CD4-positive, alpha-beta T cell treated with Interleukin-6 at 100 ng/mL for 8 hours (primary cell): Measurements from ENCODE around the gene CACNA1C.
"Not testable (repeated sequence)": the region's sequence is repeated elsewhere in the genome, so short reads cannot be mapped to it uniquely, and the experiment has no call there.

Experiments
- DNase-seq: peaks from one replicate; pipeline ENCODE4 v3.0.0-alpha.2; 2020; ENCODE audit warnings: mixed read lengths, low spot score

Gene CACNA1C

GRCh38 chr12:2234646-2235350, 182.0 kb downstream of the CACNA1C start:
- DNase-seq: no peak

GRCh38 chr12:2236506-2237294, 183.9 kb downstream of the CACNA1C start:
- DNase-seq: no peak

DNA sequence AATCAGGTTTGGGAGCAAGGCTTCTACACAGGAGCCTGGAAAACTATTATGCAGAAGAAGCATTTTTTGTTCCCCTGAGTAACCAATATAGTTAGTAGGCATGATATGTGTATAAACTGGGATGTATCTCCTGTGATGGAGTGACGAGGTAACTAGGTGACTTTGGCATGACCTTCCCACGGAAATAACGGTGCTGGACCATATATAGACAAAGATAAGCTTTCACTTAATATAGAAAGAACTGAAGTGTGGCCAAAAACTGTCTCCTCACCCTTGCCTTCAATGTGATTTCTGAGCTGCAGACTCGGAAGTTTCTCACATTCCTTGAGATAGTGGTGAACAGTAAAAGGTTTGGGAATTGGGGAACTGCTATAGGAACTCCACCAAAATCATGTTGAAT, 185.3 kb downstream of the CACNA1C start:
- DNase-seq: no peak

- DNase-seq: no peak
Measured at GRCh38 chr12:2239381-2239871, 186.6 kb downstream of the CACNA1C start.

DNA sequence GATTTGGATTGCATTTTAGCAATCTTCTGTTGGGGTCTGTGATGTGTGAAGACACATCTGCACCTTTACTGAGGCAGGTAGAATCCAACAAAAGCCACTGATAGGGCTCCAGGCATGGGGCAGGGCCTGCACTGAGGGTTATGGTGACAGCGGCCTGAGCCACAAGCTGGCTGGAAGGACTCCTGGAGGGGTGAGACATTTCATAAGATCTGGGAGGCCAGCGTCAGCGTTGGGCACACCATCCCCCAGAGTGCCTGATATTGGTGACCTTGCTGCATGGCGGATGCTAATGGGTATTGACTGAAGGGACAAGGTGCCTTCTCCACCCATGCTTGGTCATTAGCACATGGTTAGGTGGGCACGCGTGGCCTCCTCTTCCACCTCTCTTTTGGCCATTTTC, 187.6 kb downstream of the CACNA1C start:
- DNase-seq: no peak

- no peak for DNase-seq
Measured at GRCh38 chr12:2240984-2241383, 188.2 kb downstream of the CACNA1C start.

DNA sequence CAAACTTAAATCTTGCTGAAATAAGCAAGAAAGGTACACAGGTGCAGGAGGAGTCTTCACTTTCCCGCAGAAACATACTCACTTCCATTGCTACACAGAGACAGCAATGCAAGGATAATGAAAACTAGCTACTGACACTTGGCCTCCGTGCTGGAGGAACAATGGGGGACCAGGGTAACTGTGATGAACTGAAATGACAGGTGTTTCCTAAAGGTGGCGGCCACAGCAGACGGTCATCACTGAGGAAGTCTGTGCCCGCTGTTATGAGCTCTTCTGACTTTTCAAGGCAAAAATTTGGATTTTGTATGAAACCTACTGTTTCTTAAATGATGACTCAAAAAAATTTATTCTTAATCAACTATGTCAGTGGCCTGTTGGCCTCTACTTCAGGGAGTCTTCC, 189.4 kb downstream of the CACNA1C start:
- no peak for DNase-seq

- no peak for DNase-seq
Measured at GRCh38 chr12:2242816-2243215, 190.0 kb downstream of the CACNA1C start.

DNA sequence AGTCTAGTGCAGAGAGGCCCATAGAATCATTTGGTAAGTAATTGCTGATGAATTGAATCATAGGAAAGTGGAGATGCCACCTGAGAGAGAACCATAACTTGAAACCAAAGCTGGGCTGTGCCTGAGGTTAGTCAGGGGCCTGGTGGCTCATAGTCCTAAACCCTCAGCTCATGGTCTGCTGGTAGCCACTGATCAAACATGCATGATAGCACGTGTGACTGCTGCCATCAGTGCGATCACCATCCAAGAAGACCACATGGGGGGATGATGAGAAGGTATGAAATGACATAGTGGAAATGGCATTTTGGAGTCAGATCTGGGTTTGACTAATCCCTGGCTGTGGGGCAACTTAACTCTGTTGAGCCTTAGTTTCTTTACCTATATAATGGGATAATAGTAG, 190.5 kb downstream of the CACNA1C start:
- no peak for DNase-seq

DNA sequence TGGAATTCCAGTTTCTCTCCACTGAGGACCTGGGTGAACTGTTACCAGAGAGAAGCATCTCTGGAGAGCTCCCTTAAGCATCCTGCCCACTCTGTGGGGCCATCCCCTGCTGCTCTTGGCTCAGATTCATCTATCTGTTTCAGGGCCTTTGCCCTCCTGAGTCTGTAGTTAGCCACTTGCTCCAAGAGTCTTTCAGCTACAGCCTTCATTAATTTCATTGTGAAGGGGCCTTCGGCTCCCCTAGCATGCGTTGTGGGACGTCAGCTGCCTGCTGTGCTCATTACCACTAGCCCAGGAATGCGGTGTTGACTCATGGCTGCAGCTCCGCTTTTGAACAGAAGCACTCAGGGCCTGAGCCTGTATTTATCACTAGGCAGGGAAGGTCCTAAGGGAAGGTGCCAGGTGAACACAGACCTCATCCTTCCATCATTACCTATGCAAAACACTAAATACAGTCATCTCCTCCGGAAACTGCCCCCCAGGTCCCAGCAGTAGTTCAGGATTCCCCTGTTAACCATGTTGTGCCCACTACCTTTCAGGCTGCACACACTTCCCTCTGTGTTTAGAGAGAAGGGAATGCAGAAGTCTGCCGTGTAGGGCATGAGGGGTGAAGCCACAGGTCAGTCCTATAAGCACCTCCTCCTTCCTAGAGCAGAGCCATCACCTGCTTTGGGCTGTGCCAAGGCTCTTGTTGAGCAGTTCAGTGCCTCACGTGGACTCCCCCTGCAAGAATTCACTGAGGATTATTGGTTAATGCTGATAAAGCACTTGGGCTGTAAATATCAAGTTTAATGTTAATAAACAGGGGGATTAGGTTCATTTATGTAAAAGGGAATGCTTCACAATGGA, 191.4 kb downstream of the CACNA1C start:
- DNase-seq: no peak

DNA sequence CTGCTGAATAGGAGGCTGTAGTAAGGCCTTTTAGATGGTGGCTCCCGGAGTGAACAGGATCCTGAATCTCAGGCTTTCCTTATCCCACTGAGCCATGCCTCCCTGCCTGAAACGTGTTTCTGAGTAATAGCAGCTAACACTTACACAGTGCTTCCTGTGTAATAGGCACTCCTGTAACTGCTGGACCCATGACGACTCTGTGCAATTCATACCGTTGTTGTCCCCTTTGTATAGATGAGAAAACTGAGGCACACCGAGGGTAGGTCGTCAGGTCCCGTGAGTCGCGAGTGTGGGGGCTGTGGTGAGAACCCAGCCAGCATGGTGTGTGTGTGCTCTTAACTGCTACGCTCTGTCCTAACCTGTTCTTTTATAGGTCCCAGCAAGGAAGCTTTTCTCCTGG, 193.6 kb downstream of the CACNA1C start:
- DNase-seq: no peak

GRCh38 chr12:2247120-2247519, 194.3 kb downstream of the CACNA1C start:
- no peak for DNase-seq

DNA sequence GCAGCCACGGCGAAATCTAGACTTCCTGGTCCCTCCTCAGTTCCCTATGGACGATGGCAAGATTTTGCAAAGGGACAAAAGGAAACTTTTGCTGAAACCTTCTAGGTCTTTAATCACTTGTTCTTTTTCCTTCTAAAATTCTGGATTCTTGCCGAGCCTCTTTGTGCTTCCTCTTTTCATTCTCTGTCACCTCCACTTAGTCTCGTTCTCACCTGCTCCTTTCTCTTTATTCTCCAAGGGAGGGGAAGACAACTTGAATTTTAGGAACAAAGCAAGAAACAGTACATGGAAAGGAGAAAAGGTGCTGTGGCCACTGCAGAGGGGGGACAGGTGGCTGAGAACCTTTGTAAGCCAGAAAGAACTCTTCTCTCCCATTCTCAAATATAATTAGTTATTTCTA, 194.8 kb downstream of the CACNA1C start:
- no peak for DNase-seq

DNA sequence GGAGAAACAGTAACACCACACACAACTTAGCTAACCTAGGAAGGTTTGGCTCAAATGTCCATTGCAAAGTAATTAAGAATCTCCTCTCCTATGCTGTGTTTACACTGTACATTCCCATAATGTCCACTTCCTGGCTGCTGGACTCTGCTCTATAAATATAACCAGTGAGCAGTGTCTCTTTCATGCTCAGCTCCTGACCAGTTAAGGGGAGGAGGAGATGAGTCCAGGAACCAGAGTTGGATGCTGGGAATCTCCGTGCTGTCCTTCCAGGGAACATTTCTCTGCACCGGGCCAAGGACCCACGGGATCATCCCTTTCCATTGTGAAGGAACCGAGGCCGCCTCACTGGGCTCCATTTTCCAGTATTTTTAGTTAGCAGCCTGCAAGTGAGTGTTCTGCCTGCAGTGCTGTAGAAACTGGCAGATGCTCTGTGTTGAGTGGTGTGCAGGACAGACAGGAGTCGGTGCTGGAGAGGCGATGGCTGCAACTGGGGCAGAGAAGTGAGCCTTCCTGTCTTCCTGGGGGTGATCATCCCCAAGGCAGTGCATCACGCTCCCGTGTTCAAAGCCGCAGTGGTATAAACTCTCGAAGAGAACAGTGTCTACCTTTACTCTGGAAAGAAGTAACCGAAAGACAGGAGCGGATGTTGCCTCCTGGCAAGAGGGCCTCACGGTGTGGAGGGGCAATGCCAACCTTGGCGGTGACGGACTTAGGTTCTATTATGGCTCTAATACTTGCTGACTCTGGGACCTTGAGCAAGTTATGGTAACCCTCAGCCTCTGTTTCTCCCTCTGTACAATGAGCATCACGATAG, 195.5 kb downstream of the CACNA1C start:
- no peak for DNase-seq

DNA sequence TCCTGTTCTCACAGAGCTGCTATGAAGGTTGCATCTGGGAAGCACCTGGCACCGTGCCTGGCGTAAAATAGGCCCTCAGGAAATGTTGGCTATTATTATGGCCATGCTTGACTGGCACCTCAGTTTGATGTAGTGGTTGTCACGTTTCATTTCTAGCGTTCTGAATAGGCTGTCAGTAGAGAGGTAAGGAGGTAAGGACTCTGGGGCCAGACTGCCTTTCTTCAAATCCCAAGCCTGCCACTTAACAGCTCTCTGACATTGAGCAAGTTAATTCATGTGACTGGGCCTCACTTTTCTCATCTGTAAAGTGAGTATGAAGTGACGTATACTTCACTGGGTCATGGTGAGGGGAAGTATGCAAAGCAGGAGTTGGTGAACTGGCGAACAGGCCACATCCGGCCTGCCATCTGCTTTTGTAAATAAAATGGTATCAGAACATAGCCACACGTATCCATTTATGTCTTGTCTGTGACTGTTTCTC, 196.2 kb downstream of the CACNA1C start:
- no peak for DNase-seq

GRCh38 chr12:2250797-2251196, 198.0 kb downstream of the CACNA1C start:
- DNase-seq: no peak

GRCh38 chr12:2251526-2252209, 198.9 kb downstream of the CACNA1C start:
- DNase-seq: no peak

- DNase-seq: no peak
Measured at GRCh38 chr12:2255311-2255710, 202.5 kb downstream of the CACNA1C start.

- DNase-seq: not testable (repeated sequence)
Measured at GRCh38 chr12:2255731-2256130, 202.9 kb downstream of the CACNA1C start.

GRCh38 chr12:2256453-2256852, 203.7 kb downstream of the CACNA1C start:
- DNase-seq: no peak

DNA sequence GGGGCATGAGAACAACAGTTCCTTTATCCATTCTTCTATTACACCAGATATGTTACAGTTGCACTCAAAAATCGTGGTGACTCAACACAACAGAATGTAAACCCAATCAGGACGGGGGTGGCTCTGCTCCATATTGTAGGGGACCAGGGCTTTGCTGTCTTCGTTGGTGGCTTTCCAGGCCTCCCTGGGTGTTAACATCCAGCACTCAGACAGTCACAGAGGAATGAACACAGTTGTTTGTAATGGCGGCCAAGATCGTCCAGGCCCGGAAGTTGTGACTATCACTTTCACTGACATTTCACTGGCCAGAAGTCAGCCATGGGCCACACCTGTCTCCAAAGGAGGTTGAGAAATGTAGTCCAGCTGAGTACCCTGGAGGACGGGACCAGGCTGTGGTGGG, 204.1 kb downstream of the CACNA1C start:
- DNase-seq: no peak
